ENCODE results near the gene MICA.

The MICA gene

GRCh38 chr6:31366693-31367470 lies 36.5 kb upstream of the MICA start:
- TF ChIP-seq FOXP2 (optimal IDR thresholded peaks at IDR 0.05; ENCODE audit: borderline replicate concordance, extremely low read depth, extremely low read length, insufficient read depth) (no peak), POLR2AphosphoS5 (IDR thresholded peaks at IDR 0.05; ENCODE audit: low read depth, low read length) (no peak), TAF1 (IDR thresholded peaks at IDR 0.05; ENCODE audit: borderline replicate concordance, insufficient read depth, low read length) (no peak), SIN3A (IDR thresholded peaks at IDR 0.05; ENCODE audit: borderline replicate concordance, insufficient read depth, low read length) (no peak)
- TF ChIP-seq, protein P1, sequence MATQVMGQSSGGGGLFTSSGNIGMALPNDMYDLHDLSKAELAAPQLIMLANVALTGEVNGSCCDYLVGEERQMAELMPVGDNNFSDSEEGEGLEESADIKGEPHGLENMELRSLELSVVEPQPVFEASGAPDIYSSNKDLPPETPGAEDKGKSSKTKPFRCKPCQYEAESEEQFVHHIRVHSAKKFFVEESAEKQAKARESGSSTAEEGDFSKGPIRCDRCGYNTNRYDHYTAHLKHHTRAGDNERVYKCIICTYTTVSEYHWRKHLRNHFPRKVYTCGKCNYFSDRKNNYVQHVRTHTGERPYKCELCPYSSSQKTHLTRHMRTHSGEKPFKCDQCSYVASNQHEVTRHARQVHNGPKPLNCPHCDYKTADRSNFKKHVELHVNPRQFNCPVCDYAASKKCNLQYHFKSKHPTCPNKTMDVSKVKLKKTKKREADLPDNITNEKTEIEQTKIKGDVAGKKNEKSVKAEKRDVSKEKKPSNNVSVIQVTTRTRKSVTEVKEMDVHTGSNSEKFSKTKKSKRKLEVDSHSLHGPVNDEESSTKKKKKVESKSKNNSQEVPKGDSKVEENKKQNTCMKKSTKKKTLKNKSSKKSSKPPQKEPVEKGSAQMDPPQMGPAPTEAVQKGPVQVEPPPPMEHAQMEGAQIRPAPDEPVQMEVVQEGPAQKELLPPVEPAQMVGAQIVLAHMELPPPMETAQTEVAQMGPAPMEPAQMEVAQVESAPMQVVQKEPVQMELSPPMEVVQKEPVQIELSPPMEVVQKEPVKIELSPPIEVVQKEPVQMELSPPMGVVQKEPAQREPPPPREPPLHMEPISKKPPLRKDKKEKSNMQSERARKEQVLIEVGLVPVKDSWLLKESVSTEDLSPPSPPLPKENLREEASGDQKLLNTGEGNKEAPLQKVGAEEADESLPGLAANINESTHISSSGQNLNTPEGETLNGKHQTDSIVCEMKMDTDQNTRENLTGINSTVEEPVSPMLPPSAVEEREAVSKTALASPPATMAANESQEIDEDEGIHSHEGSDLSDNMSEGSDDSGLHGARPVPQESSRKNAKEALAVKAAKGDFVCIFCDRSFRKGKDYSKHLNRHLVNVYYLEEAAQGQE (IDR thresholded peaks at IDR 0.05; ENCODE audit: insufficient read depth in 1 of 2, low read depth in 2 of 2, low read length in 2 of 2), result no peak

DNA sequence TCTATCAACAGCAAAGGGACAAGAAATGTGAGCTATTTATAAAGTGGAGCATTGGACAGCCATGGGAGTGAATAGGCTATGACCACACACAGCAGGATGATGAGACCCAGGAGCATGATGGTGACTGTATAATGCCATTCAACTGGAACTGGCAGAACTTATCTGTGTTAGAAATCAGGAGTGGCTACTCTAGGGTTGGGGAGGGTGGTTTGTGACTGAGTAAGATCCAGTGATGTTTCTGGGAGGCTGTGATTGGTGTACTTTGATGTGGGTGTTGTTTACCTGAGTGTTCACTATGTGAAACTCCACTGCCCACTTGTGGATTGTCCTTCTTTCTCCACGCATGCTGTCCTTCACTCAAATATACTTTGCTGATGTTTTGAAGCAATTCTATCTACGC lies 34.9 kb upstream of the MICA start:
- TF ChIP-seq FOXP2 (optimal IDR thresholded peaks at IDR 0.05; ENCODE audit: borderline replicate concordance, extremely low read depth, extremely low read length, insufficient read depth) (no peak), SIN3A (IDR thresholded peaks at IDR 0.05; ENCODE audit: borderline replicate concordance, insufficient read depth, low read length) (no peak), TAF1 (IDR thresholded peaks at IDR 0.05; ENCODE audit: borderline replicate concordance, insufficient read depth, low read length) (no peak), POLR2AphosphoS5 (IDR thresholded peaks at IDR 0.05; ENCODE audit: low read depth, low read length) (no peak)
- TF ChIP-seq, protein P1 (IDR thresholded peaks at IDR 0.05; ENCODE audit: insufficient read depth in 1 of 2, low read depth in 2 of 2, low read length in 2 of 2), result no peak

DNA sequence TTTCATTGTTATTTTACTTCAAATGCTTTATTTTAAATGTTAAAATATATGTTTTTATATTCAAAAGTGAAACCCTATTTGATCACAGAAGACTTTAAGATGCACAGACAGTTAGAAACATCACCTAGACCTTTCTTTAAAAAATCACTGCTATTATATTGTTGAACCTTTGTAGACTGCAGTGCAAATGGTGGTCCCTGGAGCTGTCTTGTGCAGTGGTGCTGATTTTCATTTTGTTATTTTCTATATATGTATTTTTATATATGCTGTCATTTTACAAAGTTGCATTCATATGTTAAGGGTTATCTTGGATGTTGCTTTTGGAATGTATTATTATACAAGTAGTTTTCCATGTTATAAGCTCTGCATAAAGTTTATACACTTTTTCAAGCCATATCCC lies 27.7 kb upstream of the MICA start:
- TF ChIP-seq, protein P1 (IDR thresholded peaks at IDR 0.05; ENCODE audit: insufficient read depth in 1 of 2, low read depth in 2 of 2, low read length in 2 of 2), result 0 out of 4 replicates have a peak, but pooled peaks of 1 of the 2 experiments have one; percentile 31
- TF ChIP-seq POLR2AphosphoS5 (IDR thresholded peaks at IDR 0.05; ENCODE audit: low read depth, low read length), result no peak

DNA sequence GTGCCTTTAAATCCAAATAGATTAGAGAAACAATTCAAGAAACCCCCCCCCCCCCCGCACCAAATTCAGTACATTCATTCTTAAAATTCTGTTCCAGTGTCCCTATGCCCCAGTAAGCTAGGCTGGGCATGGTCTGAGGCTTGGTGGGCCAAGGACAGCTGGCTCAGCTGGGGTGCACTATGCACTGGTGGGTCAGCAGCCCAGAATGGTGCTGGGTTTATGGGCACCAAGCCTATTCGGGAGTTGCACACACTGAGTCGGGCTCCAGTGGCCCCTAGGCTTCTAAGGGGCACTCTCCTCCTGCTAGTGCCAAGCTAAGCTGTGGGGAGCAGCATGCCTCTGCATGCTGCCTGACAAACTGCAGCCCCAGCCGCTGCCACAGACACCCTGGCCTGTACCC lies 26.4 kb upstream of the MICA start:
- no peak for TF ChIP-seq POLR2AphosphoS5 (IDR thresholded peaks at IDR 0.05; ENCODE audit: low read depth, low read length)
- no peak for TF ChIP-seq TAF1 (IDR thresholded peaks at IDR 0.05; ENCODE audit: borderline replicate concordance, insufficient read depth, low read length)
- TF ChIP-seq SIN3A (IDR thresholded peaks at IDR 0.05; ENCODE audit: borderline replicate concordance, insufficient read depth, low read length), result no peak
- TF ChIP-seq FOXP2 (optimal IDR thresholded peaks at IDR 0.05; ENCODE audit: borderline replicate concordance, extremely low read depth, extremely low read length, insufficient read depth), result no peak
- TF ChIP-seq, protein P1 (IDR thresholded peaks at IDR 0.05; ENCODE audit: insufficient read depth in 1 of 2, low read depth in 2 of 2, low read length in 2 of 2), result no peak

Measured in PFSK-1 (cell line).